HG03469 (cell line): ENCODE measurements around the gene DOCK4.
A peak's percentile ranks its signal among the peaks of the same experiment; 100 is the strongest.

ENCODE experiments used
- ATAC-seq: cut with Tn5 transposase; IDR thresholded peaks from one replicate; pipeline ENCODE4 v1.9.1; 2021; ENCODE audit warnings: mild to moderate bottlenecking, moderate library complexity, moderate number of reproducible peaks; ENCODE audit not compliant: unreplicated experiment

Gene DOCK4

GRCh38 chr7:111871283-111871682 lies 334.9 kb downstream of the DOCK4 start:
- ATAC-seq: no peak

GRCh38 chr7:111869280-111869679 lies 336.9 kb downstream of the DOCK4 start:
- no peak for ATAC-seq

GRCh38 chr7:111867348-111867931 lies 338.8 kb downstream of the DOCK4 start:
- no peak for ATAC-seq

GRCh38 chr7:111866787-111867186 lies 339.4 kb downstream of the DOCK4 start:
- no peak for ATAC-seq

GRCh38 chr7:111865430-111865829 lies 340.8 kb downstream of the DOCK4 start:
- ATAC-seq: no peak

GRCh38 chr7:111864291-111864976 lies 341.8 kb downstream of the DOCK4 start:
- ATAC-seq: no peak

- no peak for ATAC-seq
These were observed 342.9 kb downstream of the DOCK4 start for GRCh38 chr7:111863269-111863668.

- ATAC-seq: no peak
These were observed 346.0 kb downstream of the DOCK4 start for GRCh38 chr7:111860248-111860647.

- ATAC-seq: no peak
These were observed 347.9 kb downstream of the DOCK4 start for GRCh38 chr7:111858331-111858730.

GRCh38 chr7:111855842-111856227 lies 350.4 kb downstream of the DOCK4 start:
- ATAC-seq: no peak

- ATAC-seq: peak; percentile 89
These were observed 350.9 kb downstream of the DOCK4 start for GRCh38 chr7:111855161-111855841.

- no peak for ATAC-seq
These were observed 352.8 kb downstream of the DOCK4 start for GRCh38 chr7:111853201-111853990.

- ATAC-seq: no peak
These were observed 354.1 kb downstream of the DOCK4 start for GRCh38 chr7:111852081-111852480.

GRCh38 chr7:111846898-111847297 lies 359.3 kb downstream of the DOCK4 start:
- ATAC-seq: no peak

GRCh38 chr7:111845853-111846252 lies 360.3 kb downstream of the DOCK4 start:
- ATAC-seq: no peak

GRCh38 chr7:111844904-111845671 lies 361.1 kb downstream of the DOCK4 start:
- ATAC-seq: no peak

GRCh38 chr7:111842491-111842890 lies 363.7 kb downstream of the DOCK4 start:
- ATAC-seq: no peak

GRCh38 chr7:111841596-111842205 lies 364.5 kb downstream of the DOCK4 start:
- no peak for ATAC-seq

GRCh38 chr7:111840528-111840927 lies 365.7 kb downstream of the DOCK4 start:
- ATAC-seq: no peak

- ATAC-seq: no peak
These were observed 366.9 kb downstream of the DOCK4 start for GRCh38 chr7:111839261-111839660.
